ENCODE results near the gene SEPTIN7. TPM values are rescaled to one million over a fixed set of nuclear protein-coding genes. Genes with fewer than 3 reads are reported as not detected.

SEPTIN7 gene
- total and polyA plus RNA-seq, 2 donors (not counting 1 experiment from before 2014, with no cell fraction given), result 181 to 576 TPM

DNA sequence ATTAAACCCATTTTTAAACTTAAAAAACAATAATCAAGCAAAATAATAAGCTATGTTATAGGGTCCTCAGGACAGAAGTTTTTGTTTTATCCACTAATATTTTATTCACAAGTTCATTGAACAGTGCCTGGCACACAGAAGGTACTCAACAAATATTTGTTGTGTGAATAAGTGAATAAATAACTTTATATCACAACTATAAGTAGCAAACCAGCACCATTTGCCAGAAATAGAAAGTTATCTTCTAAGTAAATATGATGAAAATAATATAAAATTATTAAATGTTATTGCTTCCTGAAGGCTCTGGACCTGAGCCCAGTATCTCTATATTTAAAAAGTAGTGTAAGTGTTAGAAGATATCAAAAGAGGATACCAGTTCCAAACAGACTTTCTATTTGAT is 29.1 kb upstream of the SEPTIN7 start:
- H3K9ac ChIP-seq (ENCODE audit: insufficient read depth, low read length), result no peak overlapping the region
- H3K9me3 ChIP-seq (ENCODE audit: control insufficient read depth, insufficient read depth, low read depth, low read length), result no peaks in the 10 kb centered on the region
- no peaks in the 10 kb centered on the region for H4K20me1 ChIP-seq (ENCODE audit: control insufficient read depth, extremely low read depth, insufficient read depth, low read length)
- no peak overlapping the region for H3K27ac ChIP-seq (ENCODE audit: insufficient read depth, low read length)
- H2AFZ ChIP-seq (ENCODE audit: low read length), result no peak overlapping the region
- DNase-seq (ENCODE audit: low read depth in 2 of 2), result no peak
- no peaks in the 10 kb centered on the region for H3K27me3 ChIP-seq (ENCODE audit: control insufficient read depth, insufficient read depth, low read length)
- no peaks in the 10 kb centered on the region for H3K79me2 ChIP-seq (ENCODE audit: control insufficient read depth, insufficient read depth, low read length)
- no peak overlapping the region for H3K4me3 ChIP-seq (replicated peaks in 1 of 4; ENCODE audit: control extremely low read depth in 1 of 4, insufficient read depth in 1 of 4, low read depth in 3 of 4, low read length in 4 of 4)
- H3K4me1 ChIP-seq (ENCODE audit: control insufficient read depth, extremely low read depth, insufficient read depth, low read length), result no peaks in the 10 kb centered on the region
- TF ChIP-seq, protein P1, sequence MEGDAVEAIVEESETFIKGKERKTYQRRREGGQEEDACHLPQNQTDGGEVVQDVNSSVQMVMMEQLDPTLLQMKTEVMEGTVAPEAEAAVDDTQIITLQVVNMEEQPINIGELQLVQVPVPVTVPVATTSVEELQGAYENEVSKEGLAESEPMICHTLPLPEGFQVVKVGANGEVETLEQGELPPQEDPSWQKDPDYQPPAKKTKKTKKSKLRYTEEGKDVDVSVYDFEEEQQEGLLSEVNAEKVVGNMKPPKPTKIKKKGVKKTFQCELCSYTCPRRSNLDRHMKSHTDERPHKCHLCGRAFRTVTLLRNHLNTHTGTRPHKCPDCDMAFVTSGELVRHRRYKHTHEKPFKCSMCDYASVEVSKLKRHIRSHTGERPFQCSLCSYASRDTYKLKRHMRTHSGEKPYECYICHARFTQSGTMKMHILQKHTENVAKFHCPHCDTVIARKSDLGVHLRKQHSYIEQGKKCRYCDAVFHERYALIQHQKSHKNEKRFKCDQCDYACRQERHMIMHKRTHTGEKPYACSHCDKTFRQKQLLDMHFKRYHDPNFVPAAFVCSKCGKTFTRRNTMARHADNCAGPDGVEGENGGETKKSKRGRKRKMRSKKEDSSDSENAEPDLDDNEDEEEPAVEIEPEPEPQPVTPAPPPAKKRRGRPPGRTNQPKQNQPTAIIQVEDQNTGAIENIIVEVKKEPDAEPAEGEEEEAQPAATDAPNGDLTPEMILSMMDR (conservative IDR thresholded peaks at IDR 0.05 in 1 of 2, IDR thresholded peaks at IDR 0.05 in 1 of 2; ENCODE audit: low read depth in 1 of 2, low read length in 2 of 2), result no peak
- TF ChIP-seq EZH2 (IDR thresholded peaks at IDR 0.05; ENCODE audit: low read length, missing control alignments), result no peak
- H3K36me3 ChIP-seq (ENCODE audit: control insufficient read depth, insufficient read depth, low read length), result no peaks in the 10 kb centered on the region
- H3K4me2 ChIP-seq (ENCODE audit: extremely low read depth, insufficient read depth, low read length), result no peak overlapping the region

DNA sequence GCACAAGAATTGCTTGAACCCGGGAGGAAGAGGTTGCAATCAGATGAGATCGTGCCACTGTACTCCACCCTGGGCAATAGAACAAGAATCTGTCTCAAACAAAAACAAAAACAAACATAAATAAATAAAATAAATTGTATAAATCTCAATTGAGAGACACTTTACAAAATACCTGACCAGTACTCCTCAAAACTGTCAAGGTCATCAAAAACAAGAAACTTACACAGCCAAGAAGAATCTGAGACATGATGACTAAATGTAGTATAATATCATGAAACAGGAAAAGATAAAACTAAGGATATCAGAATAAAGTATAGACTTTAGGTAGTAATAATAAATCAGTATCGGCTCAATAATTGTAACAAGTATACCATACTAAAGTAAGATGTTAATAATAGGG is 26.9 kb upstream of the SEPTIN7 start:
- Histone ChIP-seq H3K9ac (ENCODE audit: insufficient read depth, low read length) (no peak overlapping the region), H2AFZ (ENCODE audit: low read length) (no peak overlapping the region), H3K36me3 (ENCODE audit: control insufficient read depth, insufficient read depth, low read length) (no peaks in the 10 kb centered on the region), H3K79me2 (ENCODE audit: control insufficient read depth, insufficient read depth, low read length) (no peaks in the 10 kb centered on the region), H3K4me2 (ENCODE audit: extremely low read depth, insufficient read depth, low read length) (no peak overlapping the region), H3K27me3 (ENCODE audit: control insufficient read depth, insufficient read depth, low read length) (no peaks in the 10 kb centered on the region), H3K4me3 (replicated peaks in 1 of 4; ENCODE audit: control extremely low read depth in 1 of 4, insufficient read depth in 1 of 4, low read depth in 3 of 4, low read length in 4 of 4) (no peak overlapping the region), H3K27ac (ENCODE audit: insufficient read depth, low read length) (no peak overlapping the region), H3K4me1 (ENCODE audit: control insufficient read depth, extremely low read depth, insufficient read depth, low read length) (no peaks in the 10 kb centered on the region), H4K20me1 (ENCODE audit: control insufficient read depth, extremely low read depth, insufficient read depth, low read length) (no peaks in the 10 kb centered on the region), H3K9me3 (ENCODE audit: control insufficient read depth, insufficient read depth, low read depth, low read length) (no peaks in the 10 kb centered on the region)
- no peak for TF ChIP-seq EZH2 (IDR thresholded peaks at IDR 0.05; ENCODE audit: low read length, missing control alignments)
- TF ChIP-seq, protein P1 (conservative IDR thresholded peaks at IDR 0.05 in 1 of 2, IDR thresholded peaks at IDR 0.05 in 1 of 2; ENCODE audit: low read depth in 1 of 2, low read length in 2 of 2), result no peak
- no peak for DNase-seq (ENCODE audit: low read depth in 2 of 2)

DNA sequence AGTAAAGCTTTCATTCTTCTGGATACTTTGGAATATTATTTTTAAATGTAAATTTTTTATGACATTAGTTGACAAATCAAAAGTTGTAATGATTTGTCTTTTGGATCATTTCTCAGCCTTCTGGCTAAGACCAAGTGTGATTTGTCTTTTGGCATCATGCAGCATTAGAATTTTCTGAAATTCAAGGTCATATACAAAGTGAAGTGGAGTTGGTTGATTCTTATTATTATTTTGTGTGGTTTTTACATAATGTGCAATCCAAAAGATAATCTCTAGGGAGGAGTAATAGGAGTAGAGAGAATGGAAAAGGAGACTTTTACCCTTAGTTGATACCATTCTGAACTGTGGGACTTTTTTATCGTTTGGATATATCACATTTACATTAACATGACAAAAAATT is 24.2 kb upstream of the SEPTIN7 start:
- Histone ChIP-seq H3K9ac (ENCODE audit: insufficient read depth, low read length) (no peak overlapping the region), H3K9me3 (ENCODE audit: control insufficient read depth, insufficient read depth, low read depth, low read length) (no peaks in the 10 kb centered on the region), H3K79me2 (ENCODE audit: control insufficient read depth, insufficient read depth, low read length) (no peaks in the 10 kb centered on the region), H3K4me3 (replicated peaks in 1 of 4; ENCODE audit: control extremely low read depth in 1 of 4, insufficient read depth in 1 of 4, low read depth in 3 of 4, low read length in 4 of 4) (no peak overlapping the region), H4K20me1 (ENCODE audit: control insufficient read depth, extremely low read depth, insufficient read depth, low read length) (no peaks in the 10 kb centered on the region), H3K4me2 (ENCODE audit: extremely low read depth, insufficient read depth, low read length) (no peak overlapping the region), H3K27me3 (ENCODE audit: control insufficient read depth, insufficient read depth, low read length) (no peaks in the 10 kb centered on the region), H3K4me1 (ENCODE audit: control insufficient read depth, extremely low read depth, insufficient read depth, low read length) (no peaks in the 10 kb centered on the region), H3K27ac (ENCODE audit: insufficient read depth, low read length) (no peak overlapping the region), H2AFZ (ENCODE audit: low read length) (no peak overlapping the region), H3K36me3 (ENCODE audit: control insufficient read depth, insufficient read depth, low read length) (no peaks in the 10 kb centered on the region)
- TF ChIP-seq, protein P1 (conservative IDR thresholded peaks at IDR 0.05 in 1 of 2, IDR thresholded peaks at IDR 0.05 in 1 of 2; ENCODE audit: low read depth in 1 of 2, low read length in 2 of 2), result no peak
- no peak for TF ChIP-seq EZH2 (IDR thresholded peaks at IDR 0.05; ENCODE audit: low read length, missing control alignments)
- DNase-seq (ENCODE audit: low read depth in 2 of 2), result no peak

All from fibroblast of lung (primary cell).